ENCODE measurements around the gene ZNF691.

GRCh38 chr1:42834803-42835202 is 11.6 kb upstream of the ZNF691 start:
- TF ChIP-seq CTCF (IDR thresholded peaks at IDR 0.05; ENCODE audit: low read length), result no peak
- no peak for TF ChIP-seq EZH2 (IDR thresholded peaks at IDR 0.05; ENCODE audit: borderline replicate concordance, low read length)

All from OCI-LY1 (cell line).